GM12875 (cell line): ENCODE results near the gene TRPC5OS.

ENCODE experiments used
- H3K4me3 ChIP-seq: one replicate; pipeline ENCODE4 v1.5.1; 2011; ENCODE audit warnings: low read depth, low read length, control low read depth
- CTCF ChIP-seq: IDR thresholded peaks from 2 replicates; pipeline ENCODE4 v1.5.1; 2011; ENCODE audit warnings: low read depth, mild to moderate bottlenecking, control low read depth, inconsistent platforms, low read length, moderate library complexity, borderline replicate concordance; ENCODE audit not compliant: insufficient read depth

Gene TRPC5OS

GRCh38 chrX:111875881-111876280 lies at the start of gene TRPC5OS:
TSS of gene TRPC5OS (plus strand) at chrX:111876181. CDS start at chrX:111901850, 25,669 bp downstream.
- no peak within 1 kb of the TSS for H3K4me3 ChIP-seq
- TF ChIP-seq CTCF: no peak

GRCh38 chrX:111829345-111829744 lies 46.6 kb upstream of the TRPC5OS start:
- no peak for TF ChIP-seq CTCF
- no peak overlapping the region for H3K4me3 ChIP-seq

- H3K4me3 ChIP-seq: no peak overlapping the region
- TF ChIP-seq CTCF: no peak
Observed at GRCh38 chrX:111830571-111830970, 45.4 kb upstream of the TRPC5OS start.

GRCh38 chrX:111831343-111831742 lies 44.6 kb upstream of the TRPC5OS start:
- H3K4me3 ChIP-seq: no peak overlapping the region
- no peak for TF ChIP-seq CTCF

GRCh38 chrX:111837197-111837596 lies 38.8 kb upstream of the TRPC5OS start:
- TF ChIP-seq CTCF: no peak
- H3K4me3 ChIP-seq: no peak overlapping the region

- no peak for TF ChIP-seq CTCF
- no peak overlapping the region for H3K4me3 ChIP-seq
Observed at GRCh38 chrX:111847491-111848133, 28.4 kb upstream of the TRPC5OS start.

GRCh38 chrX:111848541-111848940 lies 27.4 kb upstream of the TRPC5OS start:
- TF ChIP-seq CTCF: no peak

More at GRCh38 chrX:111848541-111848940, 27.4 kb upstream of the TRPC5OS start:
- no peak overlapping the region for H3K4me3 ChIP-seq
